Left renal pelvis (tissue), 4 donors: ENCODE measurements around the gene MAP1LC3B2. TPM values are rescaled to one million over a fixed set of nuclear protein-coding genes. Genes with fewer than 3 reads are reported as not detected.
A peak's percentile ranks its signal among the peaks of the same experiment; 100 is the strongest.

Experiments used
- DNase-seq, 4 donors: peaks; one replicate each; pipeline ENCODE4 v3.0.0-alpha.2; 2013; ENCODE audit warnings: low read depth in 4 of 4, low spot score in 3 of 4
- polyA plus RNA-seq, 4 donors: library from polyadenylated mRNA; unstranded; fragments of 120-200 nt; gene quantifications; one replicate each; pipeline ENCODE4 v1.2.1, GENCODE V29; 2013; ENCODE audit not compliant: insufficient read length in 4 of 4

MAP1LC3B2 gene
- polyA plus RNA-seq, 4 donors = 3.9 to 11.6 (median 8.1) TPM

DNA sequence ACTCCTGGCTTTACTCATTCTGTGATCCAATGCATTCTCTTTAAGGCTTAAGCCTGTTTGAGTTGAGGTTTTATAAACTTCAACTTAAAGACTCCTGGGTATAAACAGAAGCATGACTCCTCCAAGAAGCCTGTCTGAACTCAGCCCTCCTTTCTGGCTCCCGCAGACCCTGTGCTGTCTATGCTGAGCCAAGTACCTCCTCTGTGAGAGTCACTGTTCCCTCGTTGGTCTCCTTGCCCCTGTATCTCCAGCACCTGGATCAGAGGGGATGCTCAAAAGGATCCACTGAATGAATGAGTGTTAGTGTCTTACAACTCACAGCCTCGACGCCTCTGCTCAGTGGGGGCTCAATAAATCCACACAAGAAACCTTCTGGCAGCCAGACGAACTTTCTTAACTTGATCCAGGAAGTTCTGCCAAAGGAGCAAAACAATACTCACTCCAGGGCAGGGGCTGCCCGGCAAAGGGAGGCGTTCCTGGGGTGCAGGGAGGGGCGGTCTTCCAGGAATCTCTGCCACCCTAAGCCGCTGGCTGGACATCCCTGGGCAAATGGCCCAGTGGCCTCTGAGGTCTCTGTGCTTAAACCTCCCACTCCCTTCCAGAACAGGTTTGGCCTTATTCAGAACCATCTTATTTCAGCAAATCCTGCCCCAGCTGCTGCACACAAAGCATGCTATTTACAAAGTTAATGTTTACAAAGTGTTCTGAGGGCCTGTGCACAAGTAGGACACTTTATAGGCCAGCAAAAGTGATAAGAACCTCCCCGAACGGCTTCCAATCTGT, 32.9 kb downstream of the MAP1LC3B2 start:
- no peak for DNase-seq

DNA sequence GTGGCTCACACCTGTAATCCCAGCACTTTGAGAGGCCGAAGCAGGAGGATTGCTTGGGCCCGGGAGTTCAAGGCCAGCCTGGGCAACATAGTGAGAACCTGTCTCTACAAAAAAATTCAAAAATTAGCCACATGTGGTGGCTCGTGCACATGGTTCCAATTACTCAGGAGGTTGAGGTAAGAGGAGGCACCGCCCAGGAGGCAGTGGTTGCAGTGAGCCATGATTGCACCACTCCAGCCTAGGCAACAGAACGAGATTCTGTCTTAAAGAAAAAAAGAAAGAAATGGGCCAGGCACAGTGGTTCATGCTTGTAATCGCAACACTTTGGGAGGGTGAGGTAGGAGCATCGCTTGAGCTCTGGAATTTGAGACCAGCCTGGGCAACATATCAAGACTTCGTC, 33.5 kb downstream of the MAP1LC3B2 start:
- no peak for DNase-seq

DNA sequence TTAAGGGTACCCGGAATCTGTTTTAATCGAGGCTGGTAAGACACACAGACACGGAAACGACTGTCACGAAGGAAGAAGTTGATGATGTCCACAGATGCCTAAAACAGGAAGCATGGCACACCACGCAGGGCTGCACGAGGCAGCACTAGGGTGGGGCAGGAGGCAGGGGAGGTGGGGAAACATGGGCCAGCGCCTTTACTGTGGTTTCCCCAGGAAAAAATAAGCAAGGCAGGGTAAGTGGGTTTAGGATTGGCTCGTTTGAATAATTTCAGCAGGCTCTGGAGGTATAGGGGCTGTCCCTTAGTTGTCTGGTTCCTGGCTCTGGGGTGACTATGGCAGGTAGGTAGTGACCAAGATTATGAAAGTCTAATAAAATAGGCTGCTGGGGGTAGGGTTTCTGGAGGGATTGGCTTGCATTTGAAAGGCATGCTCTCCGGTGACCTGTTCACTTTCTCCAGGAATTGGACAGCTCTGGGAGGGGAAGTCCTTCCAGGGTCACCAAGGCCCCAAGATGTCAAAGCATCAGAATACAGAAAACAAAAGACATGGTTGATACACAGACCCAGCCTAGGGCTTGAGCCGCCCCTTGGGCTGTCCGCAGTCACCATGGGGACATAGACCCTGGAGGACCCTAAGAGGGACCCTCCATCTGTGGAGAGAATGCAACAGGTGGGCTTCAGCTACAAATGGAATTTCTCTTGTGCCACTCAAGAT, 35.3 kb downstream of the MAP1LC3B2 start:
- DNase-seq = no peak

DNA sequence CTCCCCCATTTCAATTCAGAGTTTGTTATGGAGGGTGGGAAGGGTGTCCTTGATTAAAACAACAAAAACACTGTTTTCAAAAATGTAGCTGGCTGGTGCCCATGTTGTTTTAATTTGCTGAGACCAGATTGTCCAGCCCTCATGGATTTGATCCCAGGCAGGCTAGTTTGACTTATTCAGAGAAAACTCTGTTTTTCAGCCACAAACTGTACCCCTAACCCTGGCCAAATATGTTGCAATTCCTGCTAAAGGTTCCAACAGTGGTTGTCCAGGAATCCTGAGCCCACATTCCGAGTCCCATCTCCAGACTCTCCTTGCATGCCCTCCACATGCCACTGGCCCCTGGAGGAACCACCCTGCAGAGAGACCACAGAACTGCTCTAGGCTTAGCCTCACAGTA, 36.0 kb downstream of the MAP1LC3B2 start:
- DNase-seq = no peak

DNA sequence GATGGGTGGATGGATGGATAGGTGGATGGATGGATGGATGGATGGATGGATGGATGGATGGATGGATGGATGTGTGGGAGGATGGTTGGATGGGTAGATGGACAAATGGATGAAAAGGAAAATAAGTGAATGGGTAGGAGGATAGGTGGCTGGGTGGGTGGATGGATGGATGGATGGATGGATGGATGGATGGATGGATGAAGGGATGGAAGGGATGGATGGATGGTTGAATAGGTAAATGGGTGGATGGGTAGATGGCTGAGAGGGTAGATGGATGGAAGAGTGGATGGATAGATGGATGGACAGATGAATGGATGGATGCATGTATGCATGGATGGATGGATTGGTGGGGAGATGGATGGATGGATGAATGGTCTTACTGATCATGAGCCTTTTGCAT, 36.5 kb downstream of the MAP1LC3B2 start:
- no peak for DNase-seq

DNA sequence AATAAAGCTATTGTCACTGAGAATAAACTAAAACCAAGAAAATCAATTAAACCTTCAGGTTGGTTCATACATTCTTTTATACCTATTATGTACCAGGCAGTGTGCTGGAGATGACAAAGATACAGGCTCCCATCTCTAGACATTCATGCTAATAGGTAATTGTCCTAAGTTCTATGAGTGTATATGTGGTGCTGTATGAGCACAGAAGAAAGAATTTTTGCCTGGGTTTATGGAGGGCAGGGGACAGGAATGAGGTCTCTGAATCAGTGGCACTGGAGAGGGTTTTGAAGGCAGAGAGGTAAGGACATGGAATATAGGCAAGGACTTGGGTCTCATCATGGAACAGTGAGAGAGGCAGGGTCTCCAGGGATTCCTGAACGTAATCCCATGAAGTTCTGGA, 38.7 kb downstream of the MAP1LC3B2 start:
- no peak for DNase-seq

DNA sequence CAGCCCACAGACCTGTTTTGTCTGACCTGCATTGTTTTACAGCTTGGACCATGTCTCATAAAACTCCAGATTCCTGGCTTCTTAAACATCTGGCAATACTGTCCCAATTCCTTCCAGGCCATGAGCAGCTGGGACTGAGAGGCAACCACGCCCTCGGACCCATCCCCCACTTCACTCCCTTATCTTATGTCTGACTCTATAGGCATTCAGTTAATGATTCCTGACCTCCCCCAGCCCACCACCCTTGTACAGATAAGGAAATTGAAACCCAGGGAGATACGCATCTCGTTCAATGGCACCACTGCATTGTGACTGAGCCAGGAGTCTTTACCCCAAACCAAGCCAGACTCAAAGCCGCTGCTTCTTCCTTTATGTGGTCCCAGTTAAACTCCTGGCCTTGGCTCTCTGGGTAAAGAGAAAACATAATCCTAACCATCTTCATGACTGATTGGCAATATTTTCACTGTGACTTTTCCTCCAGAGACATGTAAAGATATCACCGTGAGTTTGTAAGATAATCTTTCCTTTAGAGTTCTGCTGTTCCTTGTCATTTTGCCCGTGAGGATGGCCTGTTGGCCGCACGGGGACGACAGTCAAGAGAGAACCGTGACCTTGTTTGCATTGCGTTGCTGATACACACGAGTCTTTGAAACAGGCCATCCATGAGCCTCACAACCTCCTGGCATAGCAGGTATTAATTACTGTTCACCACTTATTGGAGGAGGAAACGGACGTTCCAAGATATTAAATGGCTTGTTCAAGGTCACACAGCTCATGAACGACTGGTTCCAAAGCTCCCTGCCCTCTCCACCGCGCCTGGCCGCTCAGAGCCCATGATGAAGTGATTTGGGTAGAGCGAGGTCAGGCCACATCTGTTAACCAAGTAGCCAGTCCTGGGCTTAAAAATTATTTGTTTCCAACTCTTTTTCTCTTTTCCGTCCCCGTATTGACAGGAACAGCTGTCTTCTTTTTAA, 39.4 kb downstream of the MAP1LC3B2 start:
- no peak for DNase-seq

DNA sequence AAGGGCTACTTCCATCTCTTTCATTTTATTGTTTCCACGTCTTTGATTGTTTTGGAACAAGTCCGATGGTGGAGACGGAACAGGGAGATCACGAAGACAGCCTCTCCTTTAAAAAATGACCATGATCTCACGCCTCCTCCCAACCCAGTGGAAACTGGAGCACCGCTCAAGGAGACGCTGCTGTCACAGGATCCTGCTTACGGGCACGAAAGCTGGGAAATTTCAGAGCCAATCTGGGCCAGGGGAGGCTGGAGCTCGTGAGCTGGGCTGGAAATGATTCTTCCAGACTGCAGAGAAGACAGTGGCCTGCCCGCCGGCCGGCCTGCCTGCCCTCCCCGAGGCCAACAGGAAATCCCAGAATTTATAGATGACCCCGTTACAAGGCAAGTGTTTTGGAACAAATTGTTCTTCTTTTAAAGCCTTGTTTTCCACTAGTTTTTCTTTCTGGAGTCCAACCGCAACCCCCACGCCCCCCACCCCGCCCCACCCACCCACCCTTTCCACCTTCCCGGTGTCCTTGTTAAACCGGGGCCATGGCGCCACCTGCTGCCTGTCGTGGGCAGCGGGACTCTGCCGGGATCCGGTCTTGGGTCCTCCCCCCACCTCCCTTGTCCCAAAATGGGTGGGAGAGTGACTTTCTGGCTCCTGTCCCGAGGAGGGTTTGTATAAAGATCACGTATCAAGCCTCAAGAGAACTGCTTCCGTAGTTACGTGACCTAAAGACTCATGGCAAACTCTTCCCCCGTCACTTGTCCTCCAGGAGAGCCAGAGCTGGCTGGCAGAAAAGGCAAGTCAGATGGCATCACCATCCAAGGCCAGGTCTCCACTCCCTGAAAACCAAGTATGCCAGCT, 40.3 kb downstream of the MAP1LC3B2 start:
- peak in 3 of 4 donors; percentile 24 to 60 (median 51) for DNase-seq

DNA sequence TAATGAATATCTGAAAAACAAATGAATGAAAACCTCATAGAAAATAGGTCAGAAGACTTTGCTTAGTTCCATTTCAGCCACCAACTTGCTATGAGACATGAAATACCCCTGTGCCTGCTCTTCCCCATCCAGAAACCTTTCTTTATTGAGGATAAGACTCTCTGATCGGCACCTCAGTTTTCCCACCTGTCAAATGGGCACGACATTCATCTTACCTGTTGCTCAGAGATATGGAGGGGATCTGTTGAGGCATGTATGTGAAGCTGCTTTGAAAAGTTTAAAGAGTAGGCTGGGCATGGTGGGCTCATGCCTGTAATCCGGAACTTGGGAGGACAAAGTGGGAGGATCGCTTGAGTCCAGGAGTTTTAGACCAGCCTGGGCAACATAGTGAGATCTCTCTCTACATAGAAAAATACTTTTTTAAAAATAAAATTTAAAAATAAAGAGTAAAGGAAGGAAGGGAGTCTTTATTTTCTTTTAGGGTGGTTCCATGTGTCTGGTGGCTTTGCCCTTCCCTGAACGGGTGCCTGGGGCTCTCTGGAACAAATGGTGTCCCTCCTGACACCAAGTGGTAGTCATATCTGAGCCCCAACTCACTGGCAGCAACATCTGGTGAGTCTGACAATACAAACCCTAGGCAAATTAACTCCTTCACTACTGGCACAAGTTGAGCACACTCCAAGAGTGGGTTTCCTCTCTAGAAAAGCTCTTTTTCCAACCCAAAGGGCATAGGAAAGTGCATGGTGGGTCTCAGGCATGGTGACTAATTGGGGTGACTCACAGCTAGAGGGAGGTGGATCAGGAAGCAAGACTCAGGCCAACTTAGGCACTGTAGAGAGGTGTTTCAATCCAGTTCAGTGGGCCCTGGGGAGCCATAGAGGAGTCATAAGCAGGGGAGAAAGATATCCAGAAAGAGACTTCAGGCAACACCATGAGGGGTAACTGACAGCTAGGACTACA, 42.1 kb downstream of the MAP1LC3B2 start:
- DNase-seq = no peak

DNA sequence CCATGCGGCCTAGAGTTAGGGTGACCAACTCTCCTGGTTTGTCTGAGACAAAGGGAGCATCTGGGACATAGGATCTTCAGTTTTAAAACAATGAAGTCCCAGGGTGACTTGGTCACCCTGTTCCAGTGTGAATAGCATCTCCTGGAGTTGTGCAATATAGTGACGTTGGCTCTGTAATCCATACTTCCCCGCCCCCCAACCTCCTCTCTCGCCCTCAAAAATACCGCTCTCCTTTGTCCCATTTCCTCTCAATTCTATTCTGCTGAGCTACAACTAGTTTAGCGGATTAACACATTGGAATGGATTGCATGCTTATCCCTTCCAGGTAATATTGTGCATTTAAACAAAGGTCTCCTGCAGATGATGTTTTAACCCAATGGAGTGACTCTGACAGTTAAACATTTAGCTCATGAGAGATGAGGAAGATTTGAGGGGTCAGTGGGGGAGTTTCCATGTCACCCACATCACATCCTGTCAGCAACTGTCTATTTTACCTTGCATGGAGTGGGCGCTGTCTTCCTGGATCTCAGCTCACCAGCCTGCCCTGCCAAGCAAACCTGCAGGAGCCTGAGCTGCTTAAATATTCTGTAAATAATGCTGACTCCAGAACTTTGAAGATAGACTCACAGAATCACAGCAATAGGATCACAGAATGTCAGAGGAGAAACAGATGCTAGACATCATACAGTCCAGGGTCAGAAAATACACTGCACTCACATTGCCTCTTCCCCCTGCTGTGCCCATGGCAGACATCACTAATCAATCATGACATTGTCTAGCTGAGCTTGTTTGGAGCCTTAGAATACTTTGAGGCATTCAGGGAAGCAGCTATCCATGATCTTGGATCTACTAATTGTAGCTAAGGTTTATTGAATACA, 43.0 kb downstream of the MAP1LC3B2 start:
- no peak for DNase-seq

DNA sequence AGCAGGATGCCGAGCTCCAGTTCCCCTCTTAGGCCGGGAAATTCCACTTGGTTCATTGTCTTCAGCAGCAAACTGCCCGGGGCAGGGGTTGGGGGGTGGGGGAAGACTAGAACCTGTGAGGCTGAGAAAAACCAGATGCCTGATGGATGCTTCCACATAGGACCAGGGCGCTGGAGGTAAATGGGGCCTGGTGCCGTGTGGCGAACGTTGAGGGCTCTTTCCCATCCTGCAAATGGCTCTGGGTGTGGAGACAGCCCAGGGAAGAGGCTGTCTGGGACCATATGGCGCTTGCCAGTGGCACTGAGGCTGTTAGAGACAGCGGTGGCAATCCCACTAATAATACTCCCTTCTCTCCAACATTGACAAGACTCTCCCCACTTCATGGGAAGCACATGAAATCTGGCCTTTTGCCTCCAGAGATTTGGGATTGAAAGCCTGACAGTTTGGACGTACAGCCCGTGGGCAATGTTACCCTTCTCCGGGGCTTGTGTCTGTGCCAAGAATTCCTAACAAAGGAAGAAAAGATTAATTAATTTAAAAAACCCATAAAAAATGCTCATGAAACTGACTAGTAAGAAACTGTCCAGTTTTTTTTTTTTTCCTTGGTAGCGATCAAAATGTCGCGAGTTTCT, 44.5 kb downstream of the MAP1LC3B2 start:
- DNase-seq = no peak

DNA sequence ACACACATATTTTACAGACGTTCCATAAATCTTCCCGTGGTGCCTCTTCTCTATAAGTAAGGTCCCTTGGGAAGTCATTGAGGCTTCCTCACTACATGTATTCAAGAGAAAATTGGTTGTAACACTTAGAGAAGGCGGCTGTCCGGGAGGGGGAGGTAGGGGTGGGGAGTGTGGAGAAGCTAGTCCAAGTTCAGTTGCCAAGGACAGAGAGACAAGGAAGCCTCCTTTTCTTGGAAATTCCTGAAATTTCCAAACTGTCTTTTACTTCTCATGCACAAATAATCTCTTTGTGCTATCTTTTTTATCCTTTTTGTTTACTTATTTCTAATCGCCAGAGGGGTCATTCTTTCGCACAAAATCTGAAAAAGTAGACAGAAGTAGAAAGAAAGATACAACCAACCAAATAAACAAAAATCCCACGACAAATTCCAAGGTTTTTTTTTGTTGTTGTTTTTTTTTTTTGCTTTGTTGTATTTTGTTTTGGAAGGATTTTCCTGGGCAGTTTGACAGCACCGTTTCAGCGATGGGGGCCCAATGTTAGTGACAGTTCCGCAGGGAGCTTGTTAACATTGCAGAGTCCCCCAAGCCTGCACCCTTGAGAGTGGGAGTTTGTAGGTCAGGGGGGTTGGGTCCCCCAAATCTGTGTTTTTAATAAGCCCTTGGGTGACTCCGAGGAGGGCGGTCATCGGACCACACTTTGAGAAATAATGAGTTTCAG, 45.2 kb downstream of the MAP1LC3B2 start:
- no peak for DNase-seq

DNA sequence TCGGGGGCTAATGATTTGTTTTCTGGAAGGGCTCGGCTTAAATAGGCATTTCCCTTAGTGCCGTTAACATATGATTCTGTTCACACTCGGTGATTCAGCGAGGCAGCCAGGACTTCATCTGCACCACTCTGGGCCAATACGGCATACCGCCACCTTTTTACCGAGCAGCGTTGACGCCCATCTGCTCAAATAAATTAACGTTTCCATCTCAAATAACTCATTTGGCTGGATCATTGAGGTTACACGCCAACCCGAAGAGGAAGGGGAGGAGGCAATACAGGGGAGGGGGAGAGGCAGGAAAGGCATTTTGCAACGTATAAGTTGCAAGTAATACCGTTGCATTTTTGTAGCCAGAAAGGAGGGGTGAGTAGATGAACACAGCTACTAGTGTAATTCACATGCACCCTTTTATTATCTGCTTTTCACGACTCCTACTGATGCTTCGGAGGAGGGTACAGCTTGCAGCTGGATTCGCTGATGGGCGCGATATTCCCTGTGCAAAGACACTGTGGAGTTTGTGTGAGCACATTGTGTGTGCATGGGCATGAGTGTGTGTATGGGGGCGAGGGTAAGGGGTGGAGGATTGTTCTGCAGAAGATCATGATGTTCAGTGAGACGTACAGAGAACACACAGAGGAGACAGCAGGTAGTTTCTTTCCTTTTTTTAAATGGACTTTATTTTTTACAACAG, 45.9 kb downstream of the MAP1LC3B2 start:
- no peak for DNase-seq

DNA sequence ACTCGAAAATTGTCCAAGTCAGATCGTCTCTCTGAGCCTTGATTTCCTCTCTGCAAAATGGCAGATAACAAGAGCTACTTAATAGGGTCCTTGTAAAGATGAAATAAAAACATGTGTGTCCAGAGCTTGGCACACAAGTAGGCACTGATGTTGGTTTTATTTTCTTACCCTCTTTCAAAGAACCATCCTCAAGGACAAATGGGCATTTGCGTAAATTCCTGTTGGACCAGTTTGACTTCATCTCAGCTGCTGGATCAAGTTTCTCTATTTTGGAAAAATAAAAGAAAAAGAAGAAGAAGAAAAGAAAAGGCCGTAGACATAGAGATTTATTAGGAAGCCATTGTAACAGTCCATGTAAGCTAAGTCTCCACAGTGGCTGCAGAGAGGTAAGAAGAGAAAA, 47.2 kb downstream of the MAP1LC3B2 start:
- DNase-seq = no peak

DNA sequence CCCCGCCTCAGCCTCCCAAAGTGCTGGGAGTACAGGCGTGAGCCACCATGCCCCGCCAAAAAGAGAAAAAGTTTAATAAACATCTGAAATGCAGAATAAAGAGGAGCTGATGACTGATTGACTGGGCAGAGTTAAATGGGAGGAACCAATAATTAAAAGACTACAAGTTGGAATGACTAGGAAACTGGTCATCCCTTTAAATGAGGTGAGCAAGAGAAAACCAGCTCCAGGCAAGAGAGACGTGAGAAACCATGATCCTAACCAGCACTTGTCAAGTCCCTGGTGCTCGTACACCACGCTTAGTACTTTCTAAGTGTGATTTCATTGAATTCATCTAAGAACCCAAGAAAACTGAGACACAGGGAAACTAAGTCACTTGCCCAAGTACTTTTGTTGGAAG, 47.9 kb downstream of the MAP1LC3B2 start:
- no peak for DNase-seq
